SJCRH30 (cell line): ENCODE results near the gene TOM1. TPM values are rescaled to one million over a fixed set of nuclear protein-coding genes. Genes with fewer than 3 reads are reported as not detected.

Experiments
- DNase-seq, 2 experiments: peaks; one replicate each; pipeline ENCODE4 v3.0.0-alpha.2; 2015 to 2020
- H3K27ac ChIP-seq: fragments of 250-450 bp; sonication (Bioruptor Pico); 2 replicates; pipeline ENCODE4 v1.5.1; 2020; ENCODE audit warnings: mild to moderate bottlenecking, moderate library complexity
- H3K27me3 ChIP-seq: fragments of 250-450 bp; sonication (Bioruptor Pico); 2 replicates; pipeline ENCODE4 v1.5.1; 2020; ENCODE audit warnings: mild to moderate bottlenecking, moderate library complexity
- H3K36me3 ChIP-seq: fragments of 250-450 bp; sonication (Bioruptor Pico); 2 replicates; pipeline ENCODE4 v1.5.1; 2020; ENCODE audit warnings: mild to moderate bottlenecking, moderate library complexity
- H3K4me1 ChIP-seq: fragments of 250-450 bp; sonication (Bioruptor Pico); 2 replicates; pipeline ENCODE4 v1.5.1; 2020; ENCODE audit warnings: mild to moderate bottlenecking, moderate library complexity
- H3K4me3 ChIP-seq: fragments of 250-450 bp; sonication (Bioruptor Pico); 2 replicates; pipeline ENCODE4 v1.5.1; 2020; ENCODE audit warnings: mild to moderate bottlenecking, moderate library complexity
- H3K9me3 ChIP-seq: fragments of 250-450 bp; sonication (Bioruptor Pico); replicated peaks from 2 replicates; pipeline ENCODE4 v1.5.1; 2020; ENCODE audit warnings: mild to moderate bottlenecking, moderate library complexity
- total RNA-seq: library from RNA; depleted of rRNA; stranded (reverse); fragments of >200 nt; shearing (Covaris generic); gene quantifications from 2 replicates; pipeline ENCODE4 v1.2.3, GENCODE V29; 2014

Gene TOM1
- total RNA-seq, 1 experiment from 2014 or later, result 19.8 TPM

DNA sequence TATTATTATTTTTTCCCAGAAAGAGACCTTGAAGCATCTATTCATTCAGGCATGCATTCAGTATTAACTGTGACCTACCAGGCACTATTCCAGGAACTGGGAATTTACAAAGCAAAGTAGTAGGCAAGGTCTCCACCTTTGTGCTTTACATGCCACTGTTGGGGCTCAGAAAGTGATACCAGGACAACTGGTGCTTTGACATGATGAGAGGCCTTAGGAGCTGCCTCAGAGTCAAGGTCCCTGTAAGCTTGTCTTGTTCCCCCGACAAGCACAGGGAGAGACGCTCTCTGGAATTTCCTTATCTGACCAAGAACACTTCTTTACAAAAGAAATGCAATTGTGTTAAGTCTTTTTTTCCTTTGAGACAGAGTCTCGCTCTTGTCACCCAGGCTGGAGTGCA, 78.9 kb downstream of the TOM1 start:
- peaks cover 5% of the 10 kb centered on the region for H3K4me1 ChIP-seq
- no peaks in the 10 kb centered on the region for H3K9me3 ChIP-seq
- no peak for DNase-seq
- 0 out of 2 replicates have a peak, but pooled peaks cover 4% of the 10 kb centered on the region for H3K36me3 ChIP-seq
- H3K27ac ChIP-seq, result no peak overlapping the region
- H3K27me3 ChIP-seq, result no peaks in the 10 kb centered on the region
- H3K4me3 ChIP-seq, result no peak overlapping the region

GRCh38 chr22:35379146-35379993, 79.7 kb downstream of the TOM1 start:
- Histone ChIP-seq H3K9me3 (no peaks in the 10 kb centered on the region), H3K27ac (no peak overlapping the region), H3K27me3 (no peaks in the 10 kb centered on the region), H3K4me1 (peaks cover 5% of the 10 kb centered on the region), H3K36me3 (0 out of 2 replicates have a peak, but pooled peaks cover 4% of the 10 kb centered on the region), H3K4me3 (no peak overlapping the region)
- DNase-seq, result no peak

DNA sequence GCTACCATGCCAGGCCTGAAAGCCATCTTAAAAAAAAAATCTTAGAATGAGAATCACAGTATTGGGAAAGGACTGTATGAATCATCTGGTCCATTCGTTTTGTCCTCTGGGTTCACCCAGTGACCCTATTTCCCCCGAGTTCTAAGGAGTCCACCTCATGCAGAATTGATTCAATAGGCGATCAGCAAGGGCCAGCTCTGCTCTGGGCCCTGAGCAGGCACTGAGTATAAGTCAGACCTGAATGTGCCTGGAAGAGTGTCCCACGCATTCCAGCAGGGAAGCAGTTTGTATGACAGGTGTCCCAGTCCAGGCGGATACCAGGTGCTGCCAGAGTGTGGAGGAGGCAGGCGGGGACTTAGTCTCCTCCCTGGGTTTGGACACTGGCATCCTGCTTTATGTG, 80.3 kb downstream of the TOM1 start:
- Histone ChIP-seq H3K9me3 (no peaks in the 10 kb centered on the region), H3K4me1 (peaks cover 5% of the 10 kb centered on the region), H3K4me3 (no peak overlapping the region), H3K27ac (no peak overlapping the region), H3K36me3 (0 out of 2 replicates have a peak, but pooled peaks cover 4% of the 10 kb centered on the region), H3K27me3 (no peaks in the 10 kb centered on the region)
- no peak for DNase-seq

DNA sequence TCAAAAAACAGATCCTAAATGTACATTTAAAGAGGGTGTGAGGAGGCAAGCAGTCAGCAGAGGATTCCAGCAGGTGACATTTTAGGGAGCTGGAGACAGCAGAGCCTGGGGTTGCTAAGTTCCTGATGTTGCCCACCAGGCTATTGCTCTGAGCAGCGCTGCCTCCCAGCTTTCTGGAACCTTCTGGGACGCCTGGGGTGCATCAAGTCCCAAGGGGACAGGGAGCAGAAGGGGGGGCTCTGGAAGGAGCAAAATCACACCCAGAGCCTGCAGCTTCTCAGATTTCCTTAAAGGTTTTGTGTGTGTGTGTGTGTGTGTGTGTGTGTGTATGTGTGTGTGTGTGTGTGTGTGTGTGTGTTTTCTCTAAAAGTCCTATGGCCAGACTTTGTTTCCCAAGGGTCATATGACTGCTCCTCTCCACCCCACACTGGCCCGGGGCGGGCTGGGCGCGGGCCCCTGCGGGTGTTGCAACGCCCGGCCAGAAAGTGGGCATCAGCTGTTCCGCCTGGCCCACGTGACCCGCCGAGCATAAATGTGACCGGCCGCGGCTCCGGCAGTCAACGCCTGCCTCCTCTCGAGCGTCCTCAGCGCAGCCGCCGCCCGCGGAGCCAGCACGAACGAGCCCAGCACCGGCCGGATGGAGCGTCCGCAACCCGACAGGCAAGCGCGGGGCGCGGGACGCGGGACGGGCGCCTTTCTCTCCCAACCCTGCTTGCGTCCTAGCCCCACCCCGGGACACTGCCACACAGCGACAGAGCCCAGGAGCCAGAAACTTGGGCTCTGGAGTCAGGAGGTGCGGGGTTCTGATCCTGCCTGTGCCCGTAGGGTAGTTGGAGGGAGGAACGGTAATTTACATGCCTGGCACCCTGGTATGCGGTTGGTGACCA, 81.1 kb downstream of the TOM1 start, which contains the start of gene HMOX1:
TSS of gene HMOX1 (plus strand) at position 560 of the 887 bp plus-strand sequence. CDS start at position 638, 78 bp downstream.
- Histone ChIP-seq H3K4me3 (peak within 1 kb of the TSS; percentile 66), H3K36me3 (0 out of 2 replicates have a peak, but pooled peaks cover 4% of the 10 kb centered on the region), H3K9me3 (no peaks in the 10 kb centered on the region), H3K27me3 (no peaks in the 10 kb centered on the region), H3K4me1 (peaks cover 5% of the 10 kb centered on the region), H3K27ac (peak within 1 kb of the TSS; percentile 37)
- DNase-seq, result peak; percentile 85 to 87

GRCh38 chr22:35381424-35382009, 81.8 kb downstream of the TOM1 start:
- DNase-seq, result no peak
- Histone ChIP-seq H3K36me3 (0 out of 2 replicates have a peak, but pooled peaks cover 4% of the 10 kb centered on the region), H3K4me3 (peak overlapping the region; percentile 66), H3K9me3 (no peaks in the 10 kb centered on the region), H3K27ac (peak overlapping the region; percentile 37), H3K27me3 (no peaks in the 10 kb centered on the region), H3K4me1 (peaks cover 3% of the 10 kb centered on the region)

DNA sequence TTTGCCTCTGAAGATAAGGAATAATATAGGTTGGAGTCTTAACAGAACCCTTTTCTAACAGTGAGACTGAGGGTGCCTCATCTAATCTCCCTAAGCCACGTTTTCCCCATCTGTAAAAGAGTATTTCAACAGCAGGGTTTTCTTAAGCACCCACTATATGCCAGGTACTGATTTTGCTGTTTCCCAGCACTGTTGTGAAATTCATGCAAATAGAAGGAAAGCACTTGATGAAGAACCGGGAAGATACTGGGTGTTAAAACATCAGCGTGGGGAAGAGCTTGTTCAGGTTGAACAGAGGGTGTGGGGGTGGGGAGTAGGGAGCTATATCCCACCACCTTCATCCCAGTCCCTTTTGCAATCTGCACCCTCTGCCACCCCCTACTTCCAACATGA, 84.0 kb downstream of the TOM1 start:
- Histone ChIP-seq H3K4me3 (no peak overlapping the region), H3K36me3 (0 out of 2 replicates have a peak, but pooled peaks cover 4% of the 10 kb centered on the region), H3K9me3 (no peaks in the 10 kb centered on the region), H3K27me3 (no peaks in the 10 kb centered on the region), H3K27ac (no peak overlapping the region), H3K4me1 (no peaks in the 10 kb centered on the region; the same call in 1 of the 2 replicates)
- no peak for DNase-seq

GRCh38 chr22:35384527-35384926, 84.8 kb downstream of the TOM1 start:
- Histone ChIP-seq H3K9me3 (no peaks in the 10 kb centered on the region), H3K27me3 (no peaks in the 10 kb centered on the region), H3K27ac (no peak overlapping the region), H3K4me3 (no peak overlapping the region), H3K36me3 (0 out of 2 replicates have a peak, but pooled peaks cover 4% of the 10 kb centered on the region), H3K4me1 (no peaks in the 10 kb centered on the region; the same call in 1 of the 2 replicates)
- DNase-seq, result no peak

DNA sequence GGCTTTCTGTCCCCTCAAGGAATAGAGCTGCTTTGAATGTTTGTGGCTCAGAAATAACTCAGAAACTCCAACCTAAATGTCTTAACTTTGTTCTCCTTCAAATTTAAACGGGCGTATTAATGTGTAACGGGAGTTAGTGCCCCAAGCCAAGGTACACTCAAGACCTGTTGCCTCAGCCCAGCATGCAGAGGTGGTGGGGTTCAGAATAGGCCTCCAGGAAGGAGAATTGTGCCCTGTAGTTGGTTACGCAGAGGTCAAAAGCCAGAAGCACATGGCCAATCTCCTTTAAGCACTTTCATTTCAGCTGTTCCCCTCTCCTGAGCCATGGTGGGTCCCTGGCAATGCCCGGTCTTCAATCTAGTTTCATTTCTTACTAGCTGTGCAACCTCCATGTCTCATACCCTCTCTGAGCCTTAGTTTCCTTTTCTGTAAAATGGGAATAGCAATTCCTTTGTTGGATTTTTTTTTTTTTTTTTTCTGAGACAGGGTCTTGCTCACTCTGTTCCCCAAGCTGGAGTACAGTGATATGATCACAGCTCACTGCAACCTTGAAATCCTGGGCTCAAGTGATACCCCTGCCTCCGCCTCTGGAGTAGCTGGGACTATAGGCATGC, 85.4 kb downstream of the TOM1 start:
- Histone ChIP-seq H3K9me3 (no peaks in the 10 kb centered on the region), H3K36me3 (0 out of 2 replicates have a peak, but pooled peaks cover 4% of the 10 kb centered on the region), H3K27me3 (no peaks in the 10 kb centered on the region), H3K4me1 (no peaks in the 10 kb centered on the region; the same call in 1 of the 2 replicates), H3K27ac (no peak overlapping the region), H3K4me3 (no peak overlapping the region)
- no peak for DNase-seq

DNA sequence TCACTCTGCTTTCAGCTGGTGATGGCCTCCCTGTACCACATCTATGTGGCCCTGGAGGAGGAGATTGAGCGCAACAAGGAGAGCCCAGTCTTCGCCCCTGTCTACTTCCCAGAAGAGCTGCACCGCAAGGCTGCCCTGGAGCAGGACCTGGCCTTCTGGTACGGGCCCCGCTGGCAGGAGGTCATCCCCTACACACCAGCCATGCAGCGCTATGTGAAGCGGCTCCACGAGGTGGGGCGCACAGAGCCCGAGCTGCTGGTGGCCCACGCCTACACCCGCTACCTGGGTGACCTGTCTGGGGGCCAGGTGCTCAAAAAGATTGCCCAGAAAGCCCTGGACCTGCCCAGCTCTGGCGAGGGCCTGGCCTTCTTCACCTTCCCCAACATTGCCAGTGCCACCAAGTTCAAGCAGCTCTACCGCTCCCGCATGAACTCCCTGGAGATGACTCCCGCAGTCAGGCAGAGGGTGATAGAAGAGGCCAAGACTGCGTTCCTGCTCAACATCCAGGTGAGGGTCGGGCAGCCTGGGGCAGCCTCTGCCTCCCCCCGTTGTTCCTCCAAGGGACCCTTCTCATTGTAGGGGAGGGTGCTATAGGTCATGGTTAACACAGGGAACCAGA, 87.1 kb downstream of the TOM1 start:
- no peak overlapping the region for H3K27ac ChIP-seq
- H3K9me3 ChIP-seq, result no peaks in the 10 kb centered on the region
- DNase-seq, result no peak
- no peaks in the 10 kb centered on the region; the same call in 1 of the 2 replicates for H3K4me1 ChIP-seq
- no peak overlapping the region for H3K4me3 ChIP-seq
- no peaks in the 10 kb centered on the region for H3K27me3 ChIP-seq
- 0 out of 2 replicates have a peak, but pooled peaks cover 4% of the 10 kb centered on the region for H3K36me3 ChIP-seq

- no peaks in the 10 kb centered on the region for H3K36me3 ChIP-seq
- H3K27ac ChIP-seq, result no peak overlapping the region
- DNase-seq, result no peak
- H3K9me3 ChIP-seq, result no peaks in the 10 kb centered on the region
- no peak overlapping the region for H3K4me3 ChIP-seq
- H3K27me3 ChIP-seq, result no peaks in the 10 kb centered on the region
- H3K4me1 ChIP-seq, result no peaks in the 10 kb centered on the region
These were observed 91.2 kb downstream of the TOM1 start for GRCh38 chr22:35390933-35391332.

DNA sequence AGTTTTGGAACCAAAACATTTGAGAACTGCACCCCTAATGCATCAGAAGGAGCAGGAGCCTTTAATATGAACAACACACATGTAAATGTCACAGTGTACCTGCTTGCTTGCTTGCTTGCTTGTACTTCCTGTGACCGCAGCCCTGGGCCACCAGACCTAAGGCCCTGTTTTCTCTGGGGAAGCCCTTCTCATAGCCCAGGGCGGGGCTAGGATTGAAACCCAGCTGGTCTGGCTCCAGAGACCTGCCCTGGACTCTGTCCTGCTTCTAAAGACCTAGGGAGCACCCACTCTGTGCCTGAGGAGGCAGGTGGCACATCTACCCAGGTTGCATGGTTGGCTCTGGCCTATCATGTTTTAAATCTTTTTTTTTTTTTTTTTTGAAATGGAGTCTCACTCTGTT, 92.7 kb downstream of the TOM1 start:
- peaks cover 1% of the 10 kb centered on the region; the same call in 1 of the 2 replicates for H3K4me1 ChIP-seq
- no peak overlapping the region for H3K27ac ChIP-seq
- H3K36me3 ChIP-seq, result no peaks in the 10 kb centered on the region
- H3K4me3 ChIP-seq, result no peak overlapping the region
- no peaks in the 10 kb centered on the region for H3K9me3 ChIP-seq
- DNase-seq, result no peak
- no peaks in the 10 kb centered on the region for H3K27me3 ChIP-seq

- H3K4me3 ChIP-seq, result no peak overlapping the region
- H3K27me3 ChIP-seq, result no peaks in the 10 kb centered on the region
- no peaks in the 10 kb centered on the region for H3K9me3 ChIP-seq
- peaks cover 8% of the 10 kb centered on the region; the same call in 1 of the 2 replicates for H3K4me1 ChIP-seq
- no peak for DNase-seq
- no peak overlapping the region for H3K27ac ChIP-seq
- H3K36me3 ChIP-seq, result no peaks in the 10 kb centered on the region
These were observed 93.7 kb downstream of the TOM1 start for GRCh38 chr22:35393116-35394010.

DNA sequence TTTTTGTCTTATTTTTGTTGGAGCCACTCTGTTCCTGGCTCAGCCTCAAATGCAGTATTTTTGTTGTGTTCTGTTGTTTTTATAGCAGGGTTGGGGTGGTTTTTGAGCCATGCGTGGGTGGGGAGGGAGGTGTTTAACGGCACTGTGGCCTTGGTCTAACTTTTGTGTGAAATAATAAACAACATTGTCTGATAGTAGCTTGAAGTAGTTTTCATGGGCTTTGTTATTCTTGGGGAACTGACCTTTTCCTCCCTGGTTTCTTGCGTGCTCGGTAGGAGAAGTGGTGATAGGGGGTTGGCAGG, 94.3 kb downstream of the TOM1 start:
- no peak overlapping the region for H3K4me3 ChIP-seq
- no peak overlapping the region for H3K27ac ChIP-seq
- H3K36me3 ChIP-seq, result no peaks in the 10 kb centered on the region
- peaks cover 8% of the 10 kb centered on the region; the same call in 1 of the 2 replicates for H3K4me1 ChIP-seq
- H3K9me3 ChIP-seq, result no peaks in the 10 kb centered on the region
- H3K27me3 ChIP-seq, result no peaks in the 10 kb centered on the region
- no peak for DNase-seq
